HEK293 (cell line): ENCODE data around the gene H2BK1.

Source experiments
- CTCF ChIA-PET: fragments of 350-600 bp; formaldehyde crosslinking; extraction: SDS; loops from one replicate; lab custom pipeline; 2021; ENCODE audit warnings: antibody characterized with exemption; lab: Yijun Ruan, JAX
- POLR2A ChIA-PET: fragments of 300-600 bp; formaldehyde crosslinking; extraction: SDS; loops from one replicate; lab custom pipeline; 2020; ENCODE audit warnings: antibody characterized with exemption, inconsistent platforms; lab: Yijun Ruan, JAX
- H3K27ac ChIP-seq: fragments of 200-500 bp; sonication (Bioruptor generic); 2 replicates; pipeline ENCODE4 v1.5.1; 2014; ENCODE audit warnings: low read depth, low read length, control low read depth, inconsistent platforms; ENCODE audit errors: extremely low read depth
- H3K36me3 ChIP-seq, 2 experiments: fragments of 200-500 bp in 1 of 2; sonication (Bioruptor generic) in 1 of 2; 1 replicate in 1 of 2; 2 replicates in 1 of 2; pipeline ENCODE4 v1.5.1; 2014 to 2017; ENCODE audit warnings: inconsistent platforms in 2 of 2, low read length in 2 of 2; ENCODE audit not compliant: control insufficient read depth in 2 of 2, insufficient read depth in 1 of 2
- H3K4me1 ChIP-seq: fragments of 200-500 bp; sonication (Bioruptor generic); 2 replicates; pipeline ENCODE4 v1.5.1; 2014; ENCODE audit warnings: mild to moderate bottlenecking, low read length, inconsistent platforms; ENCODE audit not compliant: control insufficient read depth, insufficient read depth
- H3K4me3 ChIP-seq: 2 replicates; pipeline ENCODE4 v1.5.1; 2011; ENCODE audit warnings: low read depth, mild to moderate bottlenecking, control low read depth, low read length, moderate library complexity
- H3K9me3 ChIP-seq: fragments of 200-500 bp; sonication (Bioruptor generic); 2 replicates; pipeline ENCODE4 v1.5.1; 2014; ENCODE audit warnings: low read depth, low read length, inconsistent platforms; ENCODE audit not compliant: control insufficient read depth, insufficient read depth
- EGR2 ChIP-seq: fragments of 450-650 bp; formaldehyde crosslinking; IDR thresholded peaks from 2 replicates; pipeline ENCODE4 v1.5.1; 2016; ENCODE audit warnings: low read depth, missing biosample characterization, missing genetic modification characterization
- GLIS1 ChIP-seq: fragments of 450-650 bp; formaldehyde crosslinking; IDR thresholded peaks from 2 replicates; pipeline ENCODE4 v1.5.1; 2016; ENCODE audit warnings: missing biosample characterization, missing genetic modification characterization
- MYNN ChIP-seq: fragments of 450-650 bp; formaldehyde crosslinking; IDR thresholded peaks from 2 replicates; pipeline ENCODE4 v1.5.1; 2016; ENCODE audit warnings: missing biosample characterization, missing genetic modification characterization, borderline replicate concordance
- SCRT1 ChIP-seq: fragments of 450-650 bp; formaldehyde crosslinking; IDR thresholded peaks from 2 replicates; pipeline ENCODE4 v1.5.1; 2016; ENCODE audit warnings: missing biosample characterization, missing genetic modification characterization, borderline replicate concordance
- SCRT2 ChIP-seq: fragments of 450-650 bp; formaldehyde crosslinking; IDR thresholded peaks from 2 replicates; pipeline ENCODE4 v1.5.1; 2016; ENCODE audit warnings: missing biosample characterization, missing genetic modification characterization
- ZBTB17 ChIP-seq: fragments of 450-650 bp; formaldehyde crosslinking; IDR thresholded peaks from 2 replicates; pipeline ENCODE4 v1.5.1; 2016; ENCODE audit warnings: missing biosample characterization, missing genetic modification characterization
- ZNF10 ChIP-seq: fragments of 450-650 bp; formaldehyde crosslinking; IDR thresholded peaks from 2 replicates; pipeline ENCODE4 v1.5.1; 2017; ENCODE audit warnings: missing biosample characterization, missing genetic modification characterization
- ZNF157 ChIP-seq: fragments of 450-650 bp; formaldehyde crosslinking; IDR thresholded peaks from 2 replicates; pipeline ENCODE4 v1.5.1; 2016; ENCODE audit warnings: missing biosample characterization, missing genetic modification characterization
- ZNF19 ChIP-seq: fragments of 450-650 bp; formaldehyde crosslinking; IDR thresholded peaks from 2 replicates; pipeline ENCODE4; 2016; ENCODE audit warnings: missing biosample characterization, missing genetic modification characterization, low read depth
- ZNF202 ChIP-seq: fragments of 450-650 bp; formaldehyde crosslinking; IDR thresholded peaks from 2 replicates; pipeline ENCODE4 v1.5.1; 2016; ENCODE audit warnings: missing biosample characterization, missing genetic modification characterization, borderline replicate concordance
- ZNF23 ChIP-seq: fragments of 450-650 bp; formaldehyde crosslinking; IDR thresholded peaks from 2 replicates; pipeline ENCODE4 v1.5.1; 2016; ENCODE audit warnings: missing biosample characterization, missing genetic modification characterization, borderline replicate concordance
- ZNF510 ChIP-seq: fragments of 450-650 bp; formaldehyde crosslinking; IDR thresholded peaks from 2 replicates; pipeline ENCODE4 v1.5.1; 2018; ENCODE audit warnings: mild to moderate bottlenecking, missing genetic modification characterization, missing biosample characterization; ENCODE audit not compliant: insufficient replicate concordance
- ZNF544 ChIP-seq: fragments of 450-650 bp; formaldehyde crosslinking; IDR thresholded peaks from 2 replicates; pipeline ENCODE4 v1.5.0; 2017; ENCODE audit warnings: missing biosample characterization, missing genetic modification characterization
- ZNF549 ChIP-seq: fragments of 450-650 bp; IDR thresholded peaks from 2 replicates; pipeline ENCODE4 v1.5.1; 2018; ENCODE audit warnings: missing biosample characterization, missing genetic modification characterization, mild to moderate bottlenecking, inconsistent platforms, moderate library complexity
- ZNF600 ChIP-seq: fragments of 450-650 bp; formaldehyde crosslinking; IDR thresholded peaks from 2 replicates; pipeline ENCODE4 v1.5.1; 2016; ENCODE audit warnings: missing biosample characterization, missing genetic modification characterization
- TF ChIP-seq, protein P1 (sequence below): fragments of 450-650 bp; formaldehyde crosslinking; conservative IDR thresholded peaks from 2 replicates; pipeline ENCODE4 v1.5.1; 2016; ENCODE audit warnings: low read depth, missing biosample characterization, missing genetic modification characterization
- TF ChIP-seq, protein P2 (sequence below): fragments of 450-650 bp; formaldehyde crosslinking; conservative IDR thresholded peaks from 2 replicates; pipeline ENCODE4 v1.5.1; 2016; ENCODE audit warnings: low read depth, missing biosample characterization, missing genetic modification characterization
- TF ChIP-seq, protein P3 (sequence below): fragments of 450-650 bp; formaldehyde crosslinking; IDR thresholded peaks from 2 replicates; pipeline ENCODE4 v1.5.1; 2016; ENCODE audit warnings: missing biosample characterization, missing genetic modification characterization, low read depth

The H2BK1 gene

DNA sequence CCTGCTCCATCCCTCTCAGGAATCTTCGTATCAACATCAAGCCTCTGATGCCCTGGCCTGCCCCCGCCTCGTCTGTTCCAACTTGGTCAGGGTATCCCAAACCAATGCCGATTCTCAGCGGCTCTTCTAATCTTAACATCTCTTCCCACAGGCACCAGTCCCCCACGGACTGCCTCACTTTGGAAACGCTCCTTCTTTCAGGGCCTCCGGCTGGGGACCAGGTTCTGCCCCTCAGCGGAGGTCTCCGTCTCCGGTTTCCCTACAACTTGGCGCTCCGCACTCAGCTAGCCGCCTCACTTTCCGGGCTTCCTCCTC lies 16.2 kb upstream of the H2BK1 start:
- peak; percentile 79 for TF ChIP-seq GLIS1
- TF ChIP-seq ZBTB17 (tag by site-specific recombination) = peak; percentile 23
- TF ChIP-seq ZNF10 (tag by site-specific recombination) = no peak
- TF ChIP-seq ZNF600 = peak; percentile 11; the same call in 1 of the 2 replicates
- TF ChIP-seq, protein P1, sequence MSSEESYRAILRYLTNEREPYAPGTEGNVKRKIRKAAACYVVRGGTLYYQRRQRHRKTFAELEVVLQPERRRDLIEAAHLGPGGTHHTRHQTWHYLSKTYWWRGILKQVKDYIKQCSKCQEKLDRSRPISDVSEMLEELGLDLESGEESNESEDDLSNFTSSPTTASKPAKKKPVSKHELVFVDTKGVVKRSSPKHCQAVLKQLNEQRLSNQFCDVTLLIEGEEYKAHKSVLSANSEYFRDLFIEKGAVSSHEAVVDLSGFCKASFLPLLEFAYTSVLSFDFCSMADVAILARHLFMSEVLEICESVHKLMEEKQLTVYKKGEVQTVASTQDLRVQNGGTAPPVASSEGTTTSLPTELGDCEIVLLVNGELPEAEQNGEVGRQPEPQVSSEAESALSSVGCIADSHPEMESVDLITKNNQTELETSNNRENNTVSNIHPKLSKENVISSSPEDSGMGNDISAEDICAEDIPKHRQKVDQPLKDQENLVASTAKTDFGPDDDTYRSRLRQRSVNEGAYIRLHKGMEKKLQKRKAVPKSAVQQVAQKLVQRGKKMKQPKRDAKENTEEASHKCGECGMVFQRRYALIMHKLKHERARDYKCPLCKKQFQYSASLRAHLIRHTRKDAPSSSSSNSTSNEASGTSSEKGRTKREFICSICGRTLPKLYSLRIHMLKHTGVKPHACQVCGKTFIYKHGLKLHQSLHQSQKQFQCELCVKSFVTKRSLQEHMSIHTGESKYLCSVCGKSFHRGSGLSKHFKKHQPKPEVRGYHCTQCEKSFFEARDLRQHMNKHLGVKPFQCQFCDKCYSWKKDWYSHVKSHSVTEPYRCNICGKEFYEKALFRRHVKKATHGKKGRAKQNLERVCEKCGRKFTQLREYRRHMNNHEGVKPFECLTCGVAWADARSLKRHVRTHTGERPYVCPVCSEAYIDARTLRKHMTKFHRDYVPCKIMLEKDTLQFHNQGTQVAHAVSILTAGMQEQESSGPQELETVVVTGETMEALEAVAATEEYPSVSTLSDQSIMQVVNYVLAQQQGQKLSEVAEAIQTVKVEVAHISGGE (tag by site-specific recombination) = 0 out of 2 replicates have a peak, but pooled peaks have one; percentile 8
- POLR2A ChIA-PET = interaction anchor here (0.5 to 2.1 kb wide), 16 partner anchors 10 to 519 kb away, joined by 3 to 26 read pairs (median 5); partner anchors contain the start of genes ABCB8, FASTK and SMARCD3
- Histone ChIP-seq H3K4me3 (peak overlapping the region; percentile 90), H3K4me1 (peaks cover 3% of the 10 kb centered on the region; the same call in 1 of the 2 replicates), H3K9me3 (no peaks in the 10 kb centered on the region), H3K27ac (peak overlapping the region; percentile 43; the same call in 1 of the 2 replicates), H3K36me3 (peaks cover 0 to 45% of the 10 kb centered on the region in 2 experiments; a peak in 2 of 3 replicates)
- CTCF ChIA-PET = interaction anchor here (0.9 to 4.5 kb wide), 4 partner anchors 18 to 103 kb away, joined by 3 to 43 read pairs (median 4); no protein-coding TSS in a partner anchor

DNA sequence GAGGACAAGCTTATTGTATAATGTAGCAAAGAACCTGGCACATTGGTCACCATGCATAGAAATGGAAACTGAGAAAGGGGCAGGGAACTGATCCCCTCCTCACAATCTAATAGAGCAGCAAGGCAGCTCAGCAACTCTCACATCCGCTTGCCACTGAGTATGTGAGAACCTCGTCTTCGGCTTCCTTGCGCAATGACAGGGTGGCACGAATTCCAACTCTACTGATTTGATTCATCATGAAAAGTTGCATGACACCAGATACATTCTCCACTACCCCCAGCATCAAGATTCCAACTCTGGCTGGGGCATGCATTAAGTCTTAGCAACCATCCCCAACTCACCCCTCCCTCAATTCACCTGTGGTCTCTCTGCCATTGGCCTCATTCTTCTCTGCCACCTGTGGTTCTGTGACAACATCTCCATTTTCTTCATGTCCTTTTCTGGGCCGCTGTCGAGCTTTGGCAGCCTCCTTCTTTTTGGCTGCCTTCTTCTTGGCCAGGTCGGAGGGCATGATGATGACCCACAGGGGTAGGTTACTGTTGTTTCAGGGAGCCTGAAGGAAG lies 15.7 kb upstream of the H2BK1 start:
- POLR2A ChIA-PET = interaction anchor here (1.4 kb wide), 1 partner anchor 68 kb away, joined by 4 read pairs; no protein-coding TSS in a partner anchor
- Histone ChIP-seq H3K4me1 (peaks cover 3% of the 10 kb centered on the region; the same call in 1 of the 2 replicates), H3K27ac (no peak overlapping the region), H3K36me3 (peaks cover 0 to 48% of the 10 kb centered on the region in 2 experiments; a peak in 2 of 3 replicates), H3K4me3 (peak overlapping the region; percentile 90), H3K9me3 (no peaks in the 10 kb centered on the region)
- TF ChIP-seq, protein P2, sequence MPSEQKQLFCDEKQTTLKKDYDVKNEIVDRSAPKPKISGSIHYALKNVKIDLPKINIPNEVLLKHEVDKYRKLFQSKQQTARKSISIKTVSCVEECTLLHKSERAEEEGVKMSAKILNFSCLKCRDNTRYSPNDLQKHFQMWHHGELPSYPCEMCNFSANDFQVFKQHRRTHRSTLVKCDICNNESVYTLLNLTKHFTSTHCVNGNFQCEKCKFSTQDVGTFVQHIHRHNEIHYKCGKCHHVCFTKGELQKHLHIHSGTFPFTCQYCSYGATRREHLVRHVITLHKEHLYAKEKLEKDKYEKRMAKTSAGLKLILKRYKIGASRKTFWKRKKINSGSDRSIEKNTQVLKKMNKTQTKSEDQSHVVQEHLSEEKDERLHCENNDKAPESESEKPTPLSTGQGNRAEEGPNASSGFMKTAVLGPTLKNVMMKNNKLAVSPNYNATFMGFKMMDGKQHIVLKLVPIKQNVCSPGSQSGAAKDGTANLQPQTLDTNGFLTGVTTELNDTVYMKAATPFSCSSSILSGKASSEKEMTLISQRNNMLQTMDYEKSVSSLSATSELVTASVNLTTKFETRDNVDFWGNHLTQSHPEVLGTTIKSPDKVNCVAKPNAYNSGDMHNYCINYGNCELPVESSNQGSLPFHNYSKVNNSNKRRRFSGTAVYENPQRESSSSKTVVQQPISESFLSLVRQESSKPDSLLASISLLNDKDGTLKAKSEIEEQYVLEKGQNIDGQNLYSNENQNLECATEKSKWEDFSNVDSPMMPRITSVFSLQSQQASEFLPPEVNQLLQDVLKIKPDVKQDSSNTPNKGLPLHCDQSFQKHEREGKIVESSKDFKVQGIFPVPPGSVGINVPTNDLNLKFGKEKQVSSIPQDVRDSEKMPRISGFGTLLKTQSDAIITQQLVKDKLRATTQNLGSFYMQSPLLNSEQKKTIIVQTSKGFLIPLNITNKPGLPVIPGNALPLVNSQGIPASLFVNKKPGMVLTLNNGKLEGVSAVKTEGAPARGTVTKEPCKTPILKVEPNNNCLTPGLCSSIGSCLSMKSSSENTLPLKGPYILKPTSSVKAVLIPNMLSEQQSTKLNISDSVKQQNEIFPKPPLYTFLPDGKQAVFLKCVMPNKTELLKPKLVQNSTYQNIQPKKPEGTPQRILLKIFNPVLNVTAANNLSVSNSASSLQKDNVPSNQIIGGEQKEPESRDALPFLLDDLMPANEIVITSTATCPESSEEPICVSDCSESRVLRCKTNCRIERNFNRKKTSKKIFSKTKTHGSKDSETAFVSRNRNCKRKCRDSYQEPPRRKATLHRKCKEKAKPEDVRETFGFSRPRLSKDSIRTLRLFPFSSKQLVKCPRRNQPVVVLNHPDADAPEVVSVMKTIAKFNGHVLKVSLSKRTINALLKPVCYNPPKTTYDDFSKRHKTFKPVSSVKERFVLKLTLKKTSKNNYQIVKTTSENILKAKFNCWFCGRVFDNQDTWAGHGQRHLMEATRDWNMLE = no peak
- TF ChIP-seq SCRT2 (tag by site-specific recombination) (peak; percentile 73), ZNF549 (tag by site-specific recombination) (no peak), SCRT1 (peak; percentile 74)
- CTCF ChIA-PET = interaction anchor here (0.9 to 4.5 kb wide), 4 partner anchors 18 to 102 kb away, joined by 3 to 43 read pairs (median 3); no protein-coding TSS in a partner anchor

GRCh38 chr7:151223728-151224127 lies 13.4 kb upstream of the H2BK1 start:
- no peak overlapping the region for H3K4me3 ChIP-seq
- no peaks in the 10 kb centered on the region for H3K9me3 ChIP-seq
- peaks cover 3% of the 10 kb centered on the region; the same call in 1 of the 2 replicates for H3K4me1 ChIP-seq
- H3K27ac ChIP-seq = no peak overlapping the region
- peaks cover 3 to 69% of the 10 kb centered on the region in 2 experiments; a peak in 2 of 3 replicates for H3K36me3 ChIP-seq
- ChIA-PET CTCF (interaction anchor here (1.0 to 1.3 kb wide), 4 partner anchors 20 to 92 kb away, joined by 3 to 4 read pairs (median 3); no protein-coding TSS in a partner anchor), POLR2A (interaction anchor here (1.9 kb wide), 1 partner anchor 10 kb away, joined by 5 read pairs; no protein-coding TSS in a partner anchor)
- no peak for TF ChIP-seq ZNF510 (tag by site-specific recombination)
- no peak for TF ChIP-seq ZNF600
- TF ChIP-seq ZNF19 (tag by site-specific recombination) = no peak
- no peak for TF ChIP-seq ZNF544 (tag by site-specific recombination)
- no peak for TF ChIP-seq ZNF23 (tag by site-specific recombination)
- TF ChIP-seq, protein P3, sequence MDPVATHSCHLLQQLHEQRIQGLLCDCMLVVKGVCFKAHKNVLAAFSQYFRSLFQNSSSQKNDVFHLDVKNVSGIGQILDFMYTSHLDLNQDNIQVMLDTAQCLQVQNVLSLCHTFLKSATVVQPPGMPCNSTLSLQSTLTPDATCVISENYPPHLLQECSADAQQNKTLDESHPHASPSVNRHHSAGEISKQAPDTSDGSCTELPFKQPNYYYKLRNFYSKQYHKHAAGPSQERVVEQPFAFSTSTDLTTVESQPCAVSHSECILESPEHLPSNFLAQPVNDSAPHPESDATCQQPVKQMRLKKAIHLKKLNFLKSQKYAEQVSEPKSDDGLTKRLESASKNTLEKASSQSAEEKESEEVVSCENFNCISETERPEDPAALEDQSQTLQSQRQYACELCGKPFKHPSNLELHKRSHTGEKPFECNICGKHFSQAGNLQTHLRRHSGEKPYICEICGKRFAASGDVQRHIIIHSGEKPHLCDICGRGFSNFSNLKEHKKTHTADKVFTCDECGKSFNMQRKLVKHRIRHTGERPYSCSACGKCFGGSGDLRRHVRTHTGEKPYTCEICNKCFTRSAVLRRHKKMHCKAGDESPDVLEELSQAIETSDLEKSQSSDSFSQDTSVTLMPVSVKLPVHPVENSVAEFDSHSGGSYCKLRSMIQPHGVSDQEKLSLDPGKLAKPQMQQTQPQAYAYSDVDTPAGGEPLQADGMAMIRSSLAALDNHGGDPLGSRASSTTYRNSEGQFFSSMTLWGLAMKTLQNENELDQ (tag by site-specific recombination) = no peak
- no peak for TF ChIP-seq EGR2
- TF ChIP-seq ZNF202 (tag by site-specific recombination) = no peak
- TF ChIP-seq ZNF157 (tag by site-specific recombination) = no peak
- no peak for TF ChIP-seq MYNN (tag by site-specific recombination)
